H1 (cell line): Measurements from ENCODE around the gene SLC25A47. TPM values are rescaled to one million over a fixed set of nuclear protein-coding genes. Genes with fewer than 3 reads are reported as not detected.

Experiments used
- CTCF ChIA-PET: fragments of 300-600 bp; sonication (Branson Sonifier 250); formaldehyde crosslinking; loops from one replicate; lab custom pipeline; 2021; ENCODE audit not compliant: partially characterized antibody; lab: Charles Lee
- POLR2A ChIA-PET: fragments of 300-600 bp; sonication (Branson Sonifier 250); formaldehyde crosslinking; loops from one replicate; lab custom pipeline; 2021; ENCODE audit warnings: inconsistent platforms; ENCODE audit not compliant: partially characterized antibody; lab: Charles Lee
- DNase-seq, 2 experiments: peaks; one replicate each; pipeline versions ENCODE4 v3.0.0 to v3.0.0-alpha.2; 2010 to 2022; ENCODE audit warnings: low spot score in 2 of 2, low read depth in 1 of 2, mixed read lengths in 1 of 2
- FAIRE-seq: peaks from 2 replicates; lab custom pipeline; 2011; peaks lifted over from hg19 to GRCh38; lab: Jason Lieb, UNC
- H2AFZ ChIP-seq: 2 replicates; pipeline ENCODE4 v1.8.1; 2012; ENCODE audit warnings: low read length, inconsistent platforms
- H2AK5ac ChIP-seq: 2 replicates; pipeline ENCODE4 v1.6.1; 2013; ENCODE audit warnings: low read depth, low read length
- H2BK120ac ChIP-seq: replicated peaks from 2 replicates; pipeline ENCODE3; 2013; ENCODE audit warnings: low read depth, low read length, inconsistent platforms
- H2BK12ac ChIP-seq: 2 replicates; pipeline ENCODE4 v1.6.1; 2013; ENCODE audit warnings: low read depth, low read length
- H2BK15ac ChIP-seq: 2 replicates; pipeline ENCODE4 v1.6.1; 2013; ENCODE audit warnings: low read length
- H2BK20ac ChIP-seq: 2 replicates; pipeline ENCODE4 v1.6.1; 2013; ENCODE audit warnings: low read length
- H2BK5ac ChIP-seq: 2 replicates; pipeline ENCODE4 v1.6.1; 2013; ENCODE audit warnings: low read depth, low read length
- H3K14ac ChIP-seq: 2 replicates; pipeline ENCODE4 v1.6.1; 2013; ENCODE audit warnings: inconsistent platforms; ENCODE audit not compliant: insufficient read length
- H3K18ac ChIP-seq: 2 replicates; pipeline ENCODE4 v1.6.1; 2013; ENCODE audit warnings: low read length; ENCODE audit errors: extremely low read depth
- H3K23ac ChIP-seq: 2 replicates; pipeline ENCODE4 v1.6.1; 2013; ENCODE audit warnings: inconsistent platforms; ENCODE audit not compliant: insufficient read length
- H3K23me2 ChIP-seq: 2 replicates; pipeline ENCODE4 v1.6.1; 2013; ENCODE audit warnings: low read depth, low read length
- H3K27ac ChIP-seq: 2 replicates; pipeline ENCODE4 v1.6.1; 2011; ENCODE audit warnings: low read depth, low read length, inconsistent platforms
- H3K27me3 ChIP-seq, 4 experiments: replicated peaks in 1 of 4; 1 replicate in 1 of 4; 2 replicates in 3 of 4; pipeline versions ENCODE4 v1.6.1 to v1.8.1; 2011 to 2013; ENCODE audit warnings: low read length in 3 of 4, mild to moderate bottlenecking in 3 of 4, inconsistent platforms in 2 of 4, mixed read lengths in 2 of 4, moderate library complexity in 1 of 4; ENCODE audit not compliant: control insufficient read depth in 3 of 4, insufficient read depth in 3 of 4; ENCODE audit errors: extremely low read depth in 1 of 4
- H3K36me3 ChIP-seq, 4 experiments: 2 replicates each; pipeline versions ENCODE4 v1.6.1 to v1.8.1; 2011 to 2013; ENCODE audit warnings: mild to moderate bottlenecking in 4 of 4, low read length in 3 of 4, moderate library complexity in 2 of 4, control low read depth in 1 of 4, inconsistent platforms in 1 of 4; ENCODE audit not compliant: insufficient read depth in 4 of 4, control insufficient read depth in 2 of 4
- H3K4ac ChIP-seq: replicated peaks from 2 replicates; pipeline ENCODE3; 2013; ENCODE audit warnings: low read length, low read depth, mixed read lengths, inconsistent platforms; ENCODE audit not compliant: insufficient read length
- H3K4me1 ChIP-seq, 4 experiments: replicated peaks in 1 of 4; 1 replicate in 1 of 4; 2 replicates in 3 of 4; pipeline versions ENCODE4 v1.6.1 to v1.8.1; 2011 to 2013; ENCODE audit warnings: low read length in 3 of 4, inconsistent platforms in 2 of 4, mixed read lengths in 1 of 4; ENCODE audit not compliant: insufficient read depth in 4 of 4, control insufficient read depth in 3 of 4
- H3K4me2 ChIP-seq, 2 experiments: 2 replicates each; pipeline versions ENCODE4 v1.6.1 to v1.8.1; 2011 to 2013; ENCODE audit warnings: low read depth in 2 of 2, low read length in 2 of 2, control low read depth in 1 of 2, inconsistent platforms in 1 of 2, mild to moderate bottlenecking in 1 of 2; ENCODE audit not compliant: insufficient read depth in 1 of 2
- H3K4me3 ChIP-seq, 4 experiments: fragments of 200-600, 300-600 bp in 1 of 4; sonication (generic), shearing (Covaris generic), sonication (Bioruptor Twin) in 1 of 4; 2 replicates each; pipeline versions ENCODE4 v1.5.1 to v1.8.1; 2011 to 2016; ENCODE audit warnings: low read length in 4 of 4, low read depth in 3 of 4, control low read depth in 2 of 4, inconsistent platforms in 2 of 4, mild to moderate bottlenecking in 2 of 4, mixed read lengths in 1 of 4, moderate library complexity in 1 of 4; ENCODE audit not compliant: insufficient read depth in 2 of 4; ENCODE audit errors: extremely low read depth in 1 of 4
- H3K56ac ChIP-seq: replicated peaks from 2 replicates; pipeline ENCODE3; 2013; ENCODE audit warnings: low read depth, mild to moderate bottlenecking, mixed read lengths, low read length, inconsistent platforms; ENCODE audit not compliant: insufficient read length
- H3K79me1 ChIP-seq: 2 replicates; pipeline ENCODE4 v1.6.1; 2013; ENCODE audit warnings: low read depth, low read length, control low read depth
- H3K79me2 ChIP-seq, 2 experiments: 2 replicates each; pipeline versions ENCODE4 v1.6.1 to v1.8.1; 2012 to 2013; ENCODE audit warnings: low read length in 2 of 2, mild to moderate bottlenecking in 2 of 2, inconsistent platforms in 1 of 2; ENCODE audit not compliant: insufficient read depth in 2 of 2, control insufficient read depth in 1 of 2
- H3K9ac ChIP-seq, 4 experiments: replicated peaks in 1 of 4; 1 replicate in 1 of 4; 2 replicates in 3 of 4; pipeline versions ENCODE4 v1.6.1 to v1.8.1; 2011 to 2013; ENCODE audit warnings: low read depth in 3 of 4, low read length in 3 of 4, control low read depth in 2 of 4, mild to moderate bottlenecking in 2 of 4, moderate library complexity in 2 of 4, inconsistent platforms in 1 of 4; ENCODE audit errors: extremely low read depth in 1 of 4
- H3K9me3 ChIP-seq, 2 experiments: 2 replicates each; pipeline versions ENCODE4 v1.6.1 to v1.8.1; 2012 to 2013; ENCODE audit warnings: mild to moderate bottlenecking in 2 of 2, moderate library complexity in 2 of 2, control low read depth in 1 of 2, inconsistent platforms in 1 of 2, low read depth in 1 of 2, low read length in 1 of 2, mixed read lengths in 1 of 2; ENCODE audit not compliant: insufficient read depth in 2 of 2
- H4K20me1 ChIP-seq, 2 experiments: replicated peaks in 1 of 2; 2 replicates each; pipeline versions ENCODE3 to v1.8.1; 2011 to 2013; ENCODE audit warnings: inconsistent platforms in 2 of 2, low read length in 2 of 2, mild to moderate bottlenecking in 1 of 2; ENCODE audit not compliant: insufficient read depth in 2 of 2, control insufficient read depth in 1 of 2
- H4K5ac ChIP-seq: 2 replicates; pipeline ENCODE4 v1.6.1; 2013; ENCODE audit warnings: low read length, low read depth, mixed read lengths, inconsistent platforms; ENCODE audit not compliant: insufficient read length
- H4K8ac ChIP-seq: 2 replicates; pipeline ENCODE4 v1.8.0; 2013; ENCODE audit warnings: mild to moderate bottlenecking, moderate library complexity, low read length, inconsistent platforms; ENCODE audit not compliant: insufficient read depth; ENCODE audit errors: extremely low read depth
- H4K91ac ChIP-seq: replicated peaks from 2 replicates; pipeline ENCODE3; 2013; ENCODE audit warnings: low read length, mixed read lengths, inconsistent platforms; ENCODE audit not compliant: insufficient read length
- CBX5 ChIP-seq: fragments of 300-800, 300-1000 bp; sonication (generic); IDR thresholded peaks from 2 replicates; pipeline ENCODE4 v1.7.1; 2016; ENCODE audit warnings: antibody characterized with exemption, low read length, low read depth
- CTBP2 ChIP-seq: IDR thresholded peaks from 2 replicates; pipeline ENCODE4 v1.7.0; 2011; ENCODE audit warnings: borderline replicate concordance, mild to moderate bottlenecking, moderate library complexity, mixed read lengths, low read length; ENCODE audit not compliant: insufficient read depth, insufficient read length
- JUND ChIP-seq: IDR thresholded peaks from 2 replicates; pipeline ENCODE4 v1.6.1; 2011; ENCODE audit warnings: mild to moderate bottlenecking, improper control_type of control experiment, low read length
- KDM4A ChIP-seq: IDR thresholded peaks from one replicate; pipeline ENCODE4 v1.7.1; 2012; ENCODE audit warnings: low read depth, mild to moderate bottlenecking, moderate library complexity, low read length, inconsistent platforms; ENCODE audit not compliant: severe bottlenecking
- POLR2A ChIP-seq, 2 experiments: IDR thresholded peaks; 1 replicate in 1 of 2; 2 replicates in 1 of 2; pipeline ENCODE4 v1.6.1; 2011; ENCODE audit warnings: low read depth in 2 of 2, low read length in 2 of 2, mild to moderate bottlenecking in 2 of 2; ENCODE audit errors: control extremely low read depth in 1 of 2
- WGBS, 2 experiments: shearing (Covaris generic) in 1 of 2; methylation state at CpG; one replicate each; pipeline versions ENCODE4 v1.1.6 to v1.1.7; 2013 to 2015; ENCODE audit warnings: low lambda C conversion rate in 2 of 2, mixed read lengths in 2 of 2, inconsistent platforms in 1 of 2, low coverage in 1 of 2, missing lambda C conversion rate in 1 of 2; ENCODE audit not compliant: insufficient replicate concordance in 2 of 2, insufficient coverage in 1 of 2, insufficient read length in 1 of 2; ENCODE audit errors: extremely low coverage in 1 of 2, missing lambda C conversion rate in 1 of 2; 5-methylcytosine and 5-hydroxymethylcytosine counted together
- polyA plus RNA-seq, 7 experiments: library from polyadenylated mRNA; depleted of rRNA in 3 of 7; stranded (reverse) in 5 of 7; unstranded in 2 of 7; fragments of >200 nt in 5 of 7; fragments of 200-250 nt in 2 of 7; gene quantifications; 1 replicate in 5 of 7; 2 replicates in 1 of 7; 4 replicates in 1 of 7; pipeline versions ENCODE4 v1.2.1 to v1.2.3, GENCODE V29; 2011 to 2013; ENCODE audit warnings: missing spikeins in 2 of 7, mixed read lengths in 2 of 7
- total RNA-seq: library from RNA; stranded (reverse); fragmentation: NEBNext Ultra II Directional; extraction: Animal tissue kit (Norgen Biotek cat#: 25700); gene quantifications from 2 replicates; pipeline ENCODE4 v1.2.1, GENCODE V29; 2021
- TF ChIP-seq, protein P1 (sequence below): IDR thresholded peaks from 2 replicates; pipeline ENCODE4 v1.6.1; 2011; ENCODE audit warnings: low read length, improper control_type of control experiment

Gene SLC25A47
- total and polyA plus RNA-seq, 2 of the 8 experiments (the other 6 are each of a cell fraction or from before 2014, with no cell fraction given): not detected

DNA sequence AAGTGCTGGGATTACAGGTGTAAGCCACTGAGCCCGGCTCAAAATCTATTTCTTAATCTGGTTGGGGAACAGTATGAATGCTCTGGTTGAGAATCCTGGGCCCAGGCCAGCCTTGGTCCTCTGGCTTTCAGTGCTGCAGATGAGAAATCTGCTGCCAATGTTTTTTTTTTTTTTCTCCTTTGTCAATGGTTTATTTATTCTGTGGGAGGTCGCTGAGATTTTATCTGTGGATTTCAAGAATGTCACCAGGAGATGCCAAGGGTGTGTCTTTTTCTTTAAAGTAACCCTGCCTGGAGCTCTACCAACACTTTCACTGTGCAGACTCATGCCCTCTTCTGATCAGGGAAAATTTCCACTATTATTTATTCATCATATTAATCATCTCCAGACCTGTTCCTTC is 20.5 kb upstream of the SLC25A47 start:
- ChIA-PET POLR2A (interaction anchor here (0.7 to 14.7 kb wide), 5 partner anchors 12 to 105 kb away, joined by 3 to 200 read pairs (median 4); no protein-coding TSS in a partner anchor), CTCF (interaction anchor here (0.7 to 1.7 kb wide), 12 partner anchors 8 to 70 kb away, joined by 3 to 9 read pairs (median 4); no protein-coding TSS in a partner anchor)
- H2BK5ac ChIP-seq: no peak overlapping the region
- H3K9me3 ChIP-seq: no peaks in the 10 kb centered on the region
- 75% methylated on average over 2 of the region's 2 CpGs; no CpG with 5 or more reads in 1 of the 2 experiments for WGBS, 2 experiments
- H3K79me2 ChIP-seq: peaks cover 6 to 58% of the 10 kb centered on the region in 2 experiments; a peak in 3 of 4 replicates
- FAIRE-seq (no peak), DNase-seq (no peak)
- H2BK15ac ChIP-seq: no peak overlapping the region
- no peak overlapping the region for H3K4me3 ChIP-seq
- H3K9ac ChIP-seq: no peak overlapping the region
- H2BK12ac ChIP-seq: no peak overlapping the region
- H3K36me3 ChIP-seq: peaks cover 0 to 21% (median 3%) of the 10 kb centered on the region in 4 experiments; a peak in 4 of 8 replicates
- H2AFZ ChIP-seq: no peak overlapping the region
- H3K23me2 ChIP-seq: peaks cover 18% of the 10 kb centered on the region; the same call in 1 of the 2 replicates
- H3K23ac ChIP-seq: no peak overlapping the region
- H3K4me2 ChIP-seq: no peak overlapping the region
- no peak overlapping the region for H2BK120ac ChIP-seq
- H3K27ac ChIP-seq: no peak overlapping the region
- H2AK5ac ChIP-seq: no peak overlapping the region
- peaks cover 21 to 22% of the 10 kb centered on the region in 2 experiments for H4K20me1 ChIP-seq
- H3K4ac ChIP-seq: no peak overlapping the region
- peaks cover 16% of the 10 kb centered on the region for H3K79me1 ChIP-seq
- no peak overlapping the region for H2BK20ac ChIP-seq
- H3K14ac ChIP-seq: no peak overlapping the region
- no peak overlapping the region for H4K5ac ChIP-seq
- H3K56ac ChIP-seq: no peak overlapping the region
- no peak overlapping the region for H3K18ac ChIP-seq
- H4K91ac ChIP-seq: no peak overlapping the region
- H3K4me1 ChIP-seq: peaks cover 10 to 19% (median 13%) of the 10 kb centered on the region in 4 experiments
- no peak overlapping the region for H4K8ac ChIP-seq
- no peaks in the 10 kb centered on the region; a peak in 1 of 7 replicates for H3K27me3 ChIP-seq
- TF ChIP-seq POLR2A (IDR thresholded peaks at IDR 0.05; ENCODE audit: control extremely low read depth in 1 of 2, low read depth in 2 of 2, low read length in 2 of 2): no peak
- TF ChIP-seq CTBP2: no peak
- no peak for TF ChIP-seq JUND
- TF ChIP-seq, protein P1, sequence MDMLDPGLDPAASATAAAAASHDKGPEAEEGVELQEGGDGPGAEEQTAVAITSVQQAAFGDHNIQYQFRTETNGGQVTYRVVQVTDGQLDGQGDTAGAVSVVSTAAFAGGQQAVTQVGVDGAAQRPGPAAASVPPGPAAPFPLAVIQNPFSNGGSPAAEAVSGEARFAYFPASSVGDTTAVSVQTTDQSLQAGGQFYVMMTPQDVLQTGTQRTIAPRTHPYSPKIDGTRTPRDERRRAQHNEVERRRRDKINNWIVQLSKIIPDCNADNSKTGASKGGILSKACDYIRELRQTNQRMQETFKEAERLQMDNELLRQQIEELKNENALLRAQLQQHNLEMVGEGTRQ: no peak
- TF ChIP-seq CBX5: no peak
- no peak for TF ChIP-seq KDM4A
